Neural cell (in vitro differentiated cells): Measurements from ENCODE around the gene TSNAX. TPM values are rescaled to one million over a fixed set of nuclear protein-coding genes. Genes with fewer than 3 reads are reported as not detected.

ENCODE experiments used
- H2AFZ ChIP-seq: fragments of 200-600, 300-800 bp; sonication (generic), shearing (Covaris generic); 2 replicates; pipeline ENCODE4 v1.6.0; 2014; ENCODE audit warnings: low read depth, mild to moderate bottlenecking, antibody characterized with exemption, low read length, moderate library complexity
- H3F3A ChIP-seq: fragments of 200-600 bp; shearing (Covaris generic); 2 replicates; pipeline ENCODE4 v1.6.1; 2016; ENCODE audit warnings: mild to moderate bottlenecking, moderate library complexity, mixed read lengths, antibody characterized with exemption, low read length; ENCODE audit not compliant: insufficient read depth, poor library complexity, severe bottlenecking
- H3K27ac ChIP-seq: fragments of 200-600, 300-800 bp; sonication (generic), shearing (Covaris generic); 2 replicates; pipeline ENCODE4 v1.5.1; 2014; ENCODE audit warnings: mild to moderate bottlenecking, low read length, moderate library complexity
- H3K27me3 ChIP-seq: fragments of 300-800, 200-600 bp; sonication (generic), shearing (Covaris generic); 2 replicates; pipeline ENCODE4 v1.6.0; 2014; ENCODE audit warnings: mild to moderate bottlenecking, low read depth, low read length, moderate library complexity; ENCODE audit not compliant: insufficient read depth
- H3K36me3 ChIP-seq: fragments of 300-800, 200-600 bp; sonication (generic), shearing (Covaris generic); 2 replicates; pipeline ENCODE4 v1.5.1; 2014; ENCODE audit warnings: mild to moderate bottlenecking, antibody characterized with exemption, low read length, moderate library complexity; ENCODE audit not compliant: insufficient read depth
- H3K4me2 ChIP-seq: fragments of 300-800, 200-600 bp; sonication (generic), shearing (Covaris generic); 2 replicates; pipeline ENCODE4 v1.6.0; 2014; ENCODE audit warnings: mild to moderate bottlenecking, low read length
- H3K4me3 ChIP-seq: fragments of 300-800, 200-600 bp; sonication (generic), shearing (Covaris generic); 2 replicates; pipeline ENCODE4 v1.5.1; 2014; ENCODE audit warnings: mild to moderate bottlenecking, low read length, moderate library complexity
- H3K79me2 ChIP-seq: fragments of 200-600 bp; shearing (Covaris generic); replicated peaks from 2 replicates; pipeline ENCODE4 v1.6.0; 2014; ENCODE audit warnings: mild to moderate bottlenecking, low read length, moderate library complexity; ENCODE audit not compliant: insufficient read depth
- H3K9ac ChIP-seq: fragments of 300-800, 200-600 bp; sonication (generic), shearing (Covaris generic); 2 replicates; pipeline ENCODE4 v1.6.1; 2016; ENCODE audit warnings: mild to moderate bottlenecking, low read length, mixed read lengths
- H3K9me2 ChIP-seq: fragments of 200-600 bp; shearing (Covaris generic); 2 replicates; pipeline ENCODE4 v1.6.1; 2016; ENCODE audit warnings: mild to moderate bottlenecking, low read length, mixed read lengths; ENCODE audit not compliant: insufficient read depth
- H3K9me3 ChIP-seq: fragments of 200-600, 300-800 bp; sonication (generic), shearing (Covaris generic); 2 replicates; pipeline ENCODE4 v1.6.1; 2016; ENCODE audit warnings: mild to moderate bottlenecking, mixed run types, low read length, moderate library complexity, mixed read lengths
- H4K20me1 ChIP-seq: fragments of 200-600 bp; shearing (Covaris generic); 2 replicates; pipeline ENCODE4 v1.6.1; 2016; ENCODE audit warnings: mild to moderate bottlenecking, mixed run types; ENCODE audit not compliant: insufficient read depth
- EP300 ChIP-seq: fragments of 450-650 bp; conservative IDR thresholded peaks from 2 replicates; pipeline ENCODE4 v1.6.1; 2014; ENCODE audit warnings: antibody characterized with exemption, mild to moderate bottlenecking, moderate library complexity; ENCODE audit not compliant: poor library complexity, severe bottlenecking
- EZH2 ChIP-seq: fragments of 200-600, 300-800 bp; shearing (Covaris generic), sonication (generic); IDR thresholded peaks from 2 replicates; pipeline ENCODE4 v1.6.1; 2014; ENCODE audit warnings: antibody characterized with exemption, low read length, borderline replicate concordance, mild to moderate bottlenecking; ENCODE audit not compliant: insufficient read depth, poor library complexity, severe bottlenecking
- MXI1 ChIP-seq: fragments of 450-650 bp; conservative IDR thresholded peaks from 2 replicates; pipeline ENCODE4 v1.6.1; 2014; ENCODE audit warnings: antibody characterized with exemption, mild to moderate bottlenecking; ENCODE audit not compliant: poor library complexity, severe bottlenecking
- POLR2AphosphoS5 ChIP-seq: IDR thresholded peaks from 2 replicates; pipeline ENCODE4 v1.6.1; 2012
- RAD21 ChIP-seq: fragments of 450-650 bp; conservative IDR thresholded peaks from 2 replicates; pipeline ENCODE4 v1.6.1; 2014; ENCODE audit warnings: antibody characterized with exemption, mild to moderate bottlenecking, moderate library complexity
- SMC3 ChIP-seq: fragments of 450-650 bp; conservative IDR thresholded peaks from 2 replicates; pipeline ENCODE4 v1.6.1; 2014; ENCODE audit warnings: antibody characterized with exemption, mild to moderate bottlenecking, moderate library complexity; ENCODE audit not compliant: poor library complexity
- TAF1 ChIP-seq: IDR thresholded peaks from 2 replicates; pipeline ENCODE4 v1.6.1; 2012; ENCODE audit warnings: low read depth
- polyA plus RNA-seq: library from polyadenylated mRNA; depleted of rRNA; stranded (reverse); fragments of >200 nt; gene quantifications from 2 replicates; pipeline ENCODE4 v1.2.3, GENCODE V29; 2014
- TF ChIP-seq, protein P1 (sequence below): fragments of 450-650 bp; IDR thresholded peaks from 2 replicates; pipeline ENCODE4 v1.5.1; 2014; ENCODE audit warnings: antibody characterized with exemption, mild to moderate bottlenecking, moderate library complexity; ENCODE audit not compliant: poor library complexity, severe bottlenecking
- TF ChIP-seq, protein P2 (sequence below): IDR thresholded peaks from 2 replicates; pipeline ENCODE4 v1.6.1; 2012; ENCODE audit warnings: borderline replicate concordance

The TSNAX gene
- polyA plus RNA-seq, 1 donor from 2014 or later = 55.2 TPM

DNA sequence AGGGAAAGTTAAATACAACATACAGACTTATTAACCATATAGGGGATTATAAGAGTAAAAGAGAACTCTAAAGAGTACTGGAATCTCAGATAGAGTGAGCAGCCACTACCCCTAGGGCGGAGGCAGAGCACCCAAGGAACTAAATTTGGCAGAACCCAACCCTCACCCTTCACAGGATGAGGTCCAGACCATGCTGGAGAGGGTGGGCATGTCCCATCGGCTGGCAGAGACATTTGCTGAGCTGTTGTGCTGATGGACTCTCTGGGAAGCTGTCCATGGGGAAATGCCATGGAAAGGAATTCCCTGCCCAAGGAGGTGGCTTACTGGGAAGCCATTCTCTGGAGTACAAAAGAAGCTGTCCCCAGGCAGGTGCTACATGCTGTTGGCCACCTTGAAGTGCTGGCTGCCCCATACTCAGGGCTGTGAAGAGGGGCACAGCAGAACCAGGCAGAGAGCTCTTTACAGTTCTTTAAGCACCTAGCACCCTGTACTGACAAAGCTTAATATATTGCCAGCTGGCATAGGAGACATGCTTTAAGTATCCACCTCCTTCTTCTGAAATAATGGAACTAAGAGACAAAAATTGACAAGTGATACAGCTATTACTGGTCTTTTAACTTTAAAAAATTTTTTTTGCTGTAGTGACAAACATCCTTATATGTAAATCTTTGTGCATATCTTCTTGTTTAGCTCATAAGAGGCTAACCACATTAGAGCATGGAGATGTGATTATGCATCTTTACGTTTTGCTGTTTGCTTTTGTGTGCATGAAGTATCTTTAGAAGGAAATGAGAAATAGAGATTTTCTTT lies 29.6 kb downstream of the TSNAX start:
- no peak overlapping the region for H3K4me2 ChIP-seq
- no peaks in the 10 kb centered on the region for H3K27me3 ChIP-seq
- no peaks in the 10 kb centered on the region for H3K79me2 ChIP-seq
- H3K27ac ChIP-seq = no peak overlapping the region
- no peaks in the 10 kb centered on the region for H4K20me1 ChIP-seq
- no peak overlapping the region for H3K4me3 ChIP-seq
- no peak overlapping the region for H2AFZ ChIP-seq
- TF ChIP-seq MXI1 (no peak), RAD21 (no peak), TAF1 (no peak), POLR2AphosphoS5 (no peak), EZH2 (no peak), SMC3 (no peak), EP300 (no peak)
- TF ChIP-seq, protein P1, sequence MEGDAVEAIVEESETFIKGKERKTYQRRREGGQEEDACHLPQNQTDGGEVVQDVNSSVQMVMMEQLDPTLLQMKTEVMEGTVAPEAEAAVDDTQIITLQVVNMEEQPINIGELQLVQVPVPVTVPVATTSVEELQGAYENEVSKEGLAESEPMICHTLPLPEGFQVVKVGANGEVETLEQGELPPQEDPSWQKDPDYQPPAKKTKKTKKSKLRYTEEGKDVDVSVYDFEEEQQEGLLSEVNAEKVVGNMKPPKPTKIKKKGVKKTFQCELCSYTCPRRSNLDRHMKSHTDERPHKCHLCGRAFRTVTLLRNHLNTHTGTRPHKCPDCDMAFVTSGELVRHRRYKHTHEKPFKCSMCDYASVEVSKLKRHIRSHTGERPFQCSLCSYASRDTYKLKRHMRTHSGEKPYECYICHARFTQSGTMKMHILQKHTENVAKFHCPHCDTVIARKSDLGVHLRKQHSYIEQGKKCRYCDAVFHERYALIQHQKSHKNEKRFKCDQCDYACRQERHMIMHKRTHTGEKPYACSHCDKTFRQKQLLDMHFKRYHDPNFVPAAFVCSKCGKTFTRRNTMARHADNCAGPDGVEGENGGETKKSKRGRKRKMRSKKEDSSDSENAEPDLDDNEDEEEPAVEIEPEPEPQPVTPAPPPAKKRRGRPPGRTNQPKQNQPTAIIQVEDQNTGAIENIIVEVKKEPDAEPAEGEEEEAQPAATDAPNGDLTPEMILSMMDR = no peak
- TF ChIP-seq, protein P2, sequence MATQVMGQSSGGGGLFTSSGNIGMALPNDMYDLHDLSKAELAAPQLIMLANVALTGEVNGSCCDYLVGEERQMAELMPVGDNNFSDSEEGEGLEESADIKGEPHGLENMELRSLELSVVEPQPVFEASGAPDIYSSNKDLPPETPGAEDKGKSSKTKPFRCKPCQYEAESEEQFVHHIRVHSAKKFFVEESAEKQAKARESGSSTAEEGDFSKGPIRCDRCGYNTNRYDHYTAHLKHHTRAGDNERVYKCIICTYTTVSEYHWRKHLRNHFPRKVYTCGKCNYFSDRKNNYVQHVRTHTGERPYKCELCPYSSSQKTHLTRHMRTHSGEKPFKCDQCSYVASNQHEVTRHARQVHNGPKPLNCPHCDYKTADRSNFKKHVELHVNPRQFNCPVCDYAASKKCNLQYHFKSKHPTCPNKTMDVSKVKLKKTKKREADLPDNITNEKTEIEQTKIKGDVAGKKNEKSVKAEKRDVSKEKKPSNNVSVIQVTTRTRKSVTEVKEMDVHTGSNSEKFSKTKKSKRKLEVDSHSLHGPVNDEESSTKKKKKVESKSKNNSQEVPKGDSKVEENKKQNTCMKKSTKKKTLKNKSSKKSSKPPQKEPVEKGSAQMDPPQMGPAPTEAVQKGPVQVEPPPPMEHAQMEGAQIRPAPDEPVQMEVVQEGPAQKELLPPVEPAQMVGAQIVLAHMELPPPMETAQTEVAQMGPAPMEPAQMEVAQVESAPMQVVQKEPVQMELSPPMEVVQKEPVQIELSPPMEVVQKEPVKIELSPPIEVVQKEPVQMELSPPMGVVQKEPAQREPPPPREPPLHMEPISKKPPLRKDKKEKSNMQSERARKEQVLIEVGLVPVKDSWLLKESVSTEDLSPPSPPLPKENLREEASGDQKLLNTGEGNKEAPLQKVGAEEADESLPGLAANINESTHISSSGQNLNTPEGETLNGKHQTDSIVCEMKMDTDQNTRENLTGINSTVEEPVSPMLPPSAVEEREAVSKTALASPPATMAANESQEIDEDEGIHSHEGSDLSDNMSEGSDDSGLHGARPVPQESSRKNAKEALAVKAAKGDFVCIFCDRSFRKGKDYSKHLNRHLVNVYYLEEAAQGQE = no peak
- H3K9me3 ChIP-seq = no peaks in the 10 kb centered on the region
- H3F3A ChIP-seq = no peaks in the 10 kb centered on the region
- no peaks in the 10 kb centered on the region for H3K36me3 ChIP-seq
- H3K9ac ChIP-seq = no peak overlapping the region
- no peaks in the 10 kb centered on the region for H3K9me2 ChIP-seq

DNA sequence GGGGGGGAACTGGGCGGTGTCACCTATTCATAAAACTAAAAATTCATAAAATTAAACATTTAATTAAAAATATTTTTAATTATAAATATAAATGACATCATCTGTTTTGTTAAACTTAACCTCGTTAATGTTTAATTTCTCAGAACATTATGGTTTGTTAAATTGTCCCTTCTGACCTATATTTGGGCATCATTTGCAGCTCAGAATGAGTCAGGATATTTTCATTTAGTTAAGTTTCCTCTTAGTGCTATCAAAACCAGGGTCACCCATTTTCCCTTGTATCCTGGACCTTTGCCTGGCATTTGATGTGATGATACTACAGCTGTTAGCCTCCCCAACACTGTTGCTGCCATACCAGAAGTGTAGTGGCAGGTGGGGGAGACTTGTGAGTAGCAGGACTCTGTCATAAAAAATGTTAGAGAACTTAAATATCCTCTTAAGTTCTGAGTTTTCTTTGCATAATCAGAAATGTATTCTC lies 30.3 kb downstream of the TSNAX start:
- Histone ChIP-seq H4K20me1 (no peaks in the 10 kb centered on the region), H3K4me2 (no peak overlapping the region), H2AFZ (no peak overlapping the region), H3F3A (no peaks in the 10 kb centered on the region), H3K36me3 (no peaks in the 10 kb centered on the region), H3K9me2 (no peaks in the 10 kb centered on the region), H3K79me2 (no peaks in the 10 kb centered on the region), H3K9me3 (no peaks in the 10 kb centered on the region), H3K4me3 (no peak overlapping the region), H3K27me3 (no peaks in the 10 kb centered on the region), H3K9ac (no peak overlapping the region), H3K27ac (no peak overlapping the region)
- TF ChIP-seq MXI1 (no peak), EP300 (no peak), SMC3 (no peak), RAD21 (no peak), POLR2AphosphoS5 (no peak), EZH2 (no peak), TAF1 (no peak)
- TF ChIP-seq, protein P2 = no peak
- TF ChIP-seq, protein P1 = no peak
